Stimulated activated CD4-positive, alpha-beta T cell treated with anti-CD3 and anti-CD28 coated beads, Interleukin-1b, Interleukin-23, amount 100 ng/mL, for 1 hour (primary cell): ENCODE data around the gene IQCN.

Experiments used
- DNase-seq, 2 donors: peaks; one replicate each; pipeline ENCODE4 v3.0.0-alpha.2; 2020; ENCODE audit warnings: low read depth in 2 of 2

Gene IQCN

GRCh38 chr19:18274219-18274780 is at the start of gene IQCN:
Gene IQCN (minus strand): TSS chr19:18274452. CDS start chr19:18269478, 4,974 bp downstream.
- DNase-seq, result no peak

- peak; percentile 99 for DNase-seq
Observed at GRCh38 chr19:18322759-18323460, 48.7 kb upstream of the IQCN start, which contains the start of gene LSM4. Gene LSM4 (minus strand): TSS chr19:18323076. CDS start chr19:18323020, 56 bp downstream.

GRCh38 chr19:18322318-18322758 is 48.1 kb upstream of the IQCN start:
- no peak for DNase-seq

- DNase-seq, result no peak
Observed at GRCh38 chr19:18321734-18322102, 47.5 kb upstream of the IQCN start.

- DNase-seq, result no peak
Observed at GRCh38 chr19:18320865-18321733, 46.8 kb upstream of the IQCN start.

GRCh38 chr19:18319591-18320135 is 45.4 kb upstream of the IQCN start:
- no peak for DNase-seq

- no peak for DNase-seq
Observed at GRCh38 chr19:18317961-18318800, 43.9 kb upstream of the IQCN start.

- DNase-seq, result no peak
Observed at GRCh38 chr19:18313398-18313797, 39.1 kb upstream of the IQCN start.

- no peak for DNase-seq
Observed at GRCh38 chr19:18312092-18312534, 37.9 kb upstream of the IQCN start.

GRCh38 chr19:18311502-18312091 is 37.3 kb upstream of the IQCN start:
- DNase-seq, result no peak

- DNase-seq, result no peak
Observed at GRCh38 chr19:18310966-18311365, 36.7 kb upstream of the IQCN start.

- no peak for DNase-seq
Observed at GRCh38 chr19:18310118-18310909, 36.1 kb upstream of the IQCN start.

GRCh38 chr19:18309525-18310064 is 35.3 kb upstream of the IQCN start:
- DNase-seq, result no peak

- no peak for DNase-seq
Observed at GRCh38 chr19:18308948-18309325, 34.7 kb upstream of the IQCN start.

- DNase-seq, result no peak
Observed at GRCh38 chr19:18308051-18308947, 34.0 kb upstream of the IQCN start.

- no peak for DNase-seq
Observed at GRCh38 chr19:18307271-18307681, 33.0 kb upstream of the IQCN start.

- DNase-seq, result no peak
Observed at GRCh38 chr19:18306888-18307260, 32.6 kb upstream of the IQCN start.

GRCh38 chr19:18306209-18306887 is 32.1 kb upstream of the IQCN start:
- no peak for DNase-seq
